Smooth muscle cell of the coronary artery (primary cell): Measurements from ENCODE around the gene C22orf42. TPM values are rescaled to one million over a fixed set of nuclear protein-coding genes. Genes with fewer than 3 reads are reported as not detected.

Source experiments
- total RNA-seq: library from RNA; depleted of rRNA; stranded (reverse); fragments of >200 nt; gene quantifications from 2 replicates; pipeline ENCODE4 v1.2.3, GENCODE V29; 2014; ENCODE audit warnings: low replicate concordance

C22orf42 gene, protein sequence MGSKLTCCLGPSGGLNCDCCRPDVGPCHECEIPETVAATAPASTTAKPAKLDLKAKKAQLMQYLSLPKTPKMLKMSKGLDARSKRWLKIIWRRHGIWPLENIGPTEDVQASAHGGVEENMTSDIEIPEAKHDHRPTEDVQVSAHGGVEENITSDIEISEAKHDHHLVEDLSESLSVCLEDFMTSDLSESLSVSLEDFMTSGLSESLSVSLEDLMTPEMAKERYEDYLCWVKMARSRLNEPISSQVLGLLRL
- total RNA-seq, result not detected in 2 replicates

DNA sequence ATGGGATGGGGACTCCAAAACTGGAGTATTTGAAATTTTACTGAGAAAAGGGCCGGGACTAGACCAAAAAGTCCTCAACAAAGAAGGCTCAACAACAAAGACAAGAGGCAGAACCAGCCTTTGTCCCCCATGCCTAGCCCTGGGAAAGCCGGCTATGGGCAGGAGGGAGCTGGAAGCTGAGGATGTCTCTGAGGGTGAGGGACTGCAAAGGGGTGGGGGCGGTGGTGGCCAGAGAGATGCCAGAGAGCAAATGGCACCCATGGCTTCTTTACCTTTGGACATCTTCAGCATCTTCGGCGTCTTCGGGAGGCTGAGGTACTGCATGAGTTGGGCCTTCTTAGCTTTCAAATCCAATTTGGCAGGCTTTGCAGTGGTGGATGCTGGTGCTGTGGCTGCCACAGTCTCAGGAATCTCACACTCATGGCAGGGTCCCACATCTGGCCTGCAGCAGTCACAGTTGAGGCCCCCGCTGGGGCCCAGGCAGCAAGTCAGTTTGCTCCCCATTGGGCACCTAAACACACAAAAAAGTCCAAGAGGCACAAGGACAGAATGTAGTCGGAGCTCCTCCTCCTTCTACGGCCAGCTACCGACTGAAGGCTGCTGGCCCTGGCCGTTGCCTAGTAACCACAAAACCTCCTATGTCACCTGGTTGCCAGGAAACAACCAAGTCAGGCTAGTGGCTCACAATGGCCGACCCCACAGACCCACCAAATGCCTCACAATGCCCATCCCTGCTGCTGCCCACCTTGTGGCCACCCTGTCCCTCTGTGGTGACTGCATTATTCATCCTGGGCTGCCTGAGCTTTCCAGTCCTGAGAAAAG, at the start of gene C22orf42:
TSS of gene C22orf42 (minus strand) at position 592 of the 822 bp plus-strand sequence. CDS start at position 504, 88 bp downstream.

DNA sequence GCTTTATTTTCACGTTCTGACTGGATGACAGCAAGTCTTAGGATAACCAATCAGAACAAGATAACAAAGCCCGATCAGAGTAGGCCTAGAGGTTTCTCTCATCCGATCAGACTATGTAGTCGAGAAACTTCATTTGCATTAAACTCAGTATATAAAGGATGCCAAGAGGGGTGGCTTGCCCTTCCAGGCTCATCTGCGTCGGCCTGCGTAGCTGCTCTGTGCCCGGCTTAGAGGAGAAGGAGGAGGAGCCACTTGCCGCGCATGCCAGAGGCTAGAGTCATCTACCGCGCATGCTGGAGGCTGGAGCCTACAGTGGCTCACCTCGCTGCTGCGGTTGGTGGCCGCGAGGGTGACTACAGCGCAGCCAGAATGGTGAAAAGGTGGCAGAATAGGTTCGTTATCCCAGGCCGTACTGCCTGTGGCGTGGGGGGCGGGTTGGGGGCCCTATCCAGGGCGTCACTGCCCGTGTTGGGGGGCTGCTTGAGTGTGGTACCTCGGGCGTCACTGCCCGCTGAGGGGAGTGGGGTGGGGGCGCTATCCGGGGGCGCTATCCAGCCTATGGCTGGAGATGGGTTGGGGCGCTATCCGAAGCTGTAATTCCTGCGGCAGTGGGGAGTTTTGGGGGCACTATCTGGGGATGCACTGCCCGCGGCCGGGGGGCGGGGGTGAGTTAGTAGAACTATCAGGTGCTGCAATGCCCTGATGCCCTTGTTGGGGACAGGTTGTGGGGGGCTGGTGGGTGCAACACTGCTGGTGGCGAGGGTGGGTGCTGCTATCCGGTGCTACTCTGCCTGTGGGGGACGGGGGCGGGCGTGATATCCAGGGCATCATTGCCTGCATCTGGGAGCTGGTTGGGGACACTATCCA, 46.0 kb upstream of the C22orf42 start, which contains the start of gene RFPL2:
TSS of gene RFPL2 (minus strand) at position 218 of the 867 bp plus-strand sequence. CDS start 2,622 bp downstream, outside the sequence.

Other genes starting within 250 kb of the C22orf42 start
- 40.7 and 88.1 TPM in 2 replicates for gene YWHAH, start 214.8 kb downstream of the C22orf42 start, total RNA-seq
- not detected in 2 replicates for gene SLC5A1, start 116.0 kb downstream of the C22orf42 start, total RNA-seq
- gene RFPL2, start 45.8 kb upstream of the C22orf42 start, total RNA-seq, result not detected in 2 replicates
- not detected in 2 replicates for gene SLC5A4, start 96.0 kb upstream of the C22orf42 start, total RNA-seq
- gene RFPL3, start 198.6 kb upstream of the C22orf42 start, total RNA-seq, result not detected in 2 replicates